ENCODE results near the gene IL6. TPM values are rescaled to one million over a fixed set of nuclear protein-coding genes. Genes with fewer than 3 reads are reported as not detected.

The IL6 gene
- total and polyA plus RNA-seq, 8 donors, result 0.22 to 3.1 (median 0.54) TPM

- 73 to 84% methylated on average over 3 of the region's 3 CpGs for WGBS, 2 donors
- no peak for TF ChIP-seq CTCF (IDR thresholded peaks at IDR 0.05)
- ATAC-seq, result no peak
- no peak for FAIRE-seq
- Histone ChIP-seq H3K4me1 (no peaks in the 10 kb centered on the region), H3K4me3 (no peak overlapping the region), H3K36me3 (no peaks in the 10 kb centered on the region), H3K27me3 (no peaks in the 10 kb centered on the region), H3K27ac (no peak overlapping the region), H3K9me3 (no peaks in the 10 kb centered on the region)
- no peak for DNase-seq
- intact Hi-C loops (cut with DNase I), result loop anchor here in 1 of 3 donors (10.0 kb wide), 1 partner anchor 334 kb away; no protein-coding TSS in a partner anchor
Measured at GRCh38 chr7:22720791-22721786, 5.9 kb upstream of the IL6 start.

GRCh38 chr7:22722536-22723180 is 4.3 kb upstream of the IL6 start:
- no peaks in the 10 kb centered on the region for H3K4me1 ChIP-seq
- FAIRE-seq (no peak), ATAC-seq (no peak)

GRCh38 chr7:22723181-22723601 is 3.8 kb upstream of the IL6 start:
- Histone ChIP-seq H3K4me1 (no peaks in the 10 kb centered on the region), H3K4me3 (no peak overlapping the region), H3K9me3 (no peaks in the 10 kb centered on the region), H3K27me3 (no peaks in the 10 kb centered on the region), H3K36me3 (no peaks in the 10 kb centered on the region), H3K27ac (peak overlapping the region in 2 of 4 donors; percentile 33 to 39)
- intact Hi-C loops (cut with DNase I), result loop anchor here in 1 of 3 donors (10.0 kb wide), 1 partner anchor 332 kb away; no protein-coding TSS in a partner anchor
- DNase-seq (peak in 5 of 6 donors; percentile 31 to 63 (median 39)), ATAC-seq (peak in 2 of 4 donors; percentile 21 to 42), FAIRE-seq (no peak)
- WGBS, 2 donors, result 17 to 21% methylated on average over 2 of the region's 2 CpGs
- TF ChIP-seq CTCF (IDR thresholded peaks at IDR 0.05), result no peak

More at GRCh38 chr7:22722536-22723180, 4.3 kb upstream of the IL6 start:
- Histone ChIP-seq H3K27me3 (no peaks in the 10 kb centered on the region), H3K9me3 (no peaks in the 10 kb centered on the region), H3K4me3 (no peak overlapping the region), H3K36me3 (no peaks in the 10 kb centered on the region), H3K27ac (peak overlapping the region in 2 of 4 donors; percentile 33 to 39)
- 79 to 83% methylated on average over 6 of the region's 6 CpGs for WGBS, 2 donors
- intact Hi-C loops (cut with DNase I), result loop anchor here in 1 of 3 donors (10.0 kb wide), 1 partner anchor 332 kb away; no protein-coding TSS in a partner anchor
- DNase-seq, result no peak
- TF ChIP-seq CTCF (IDR thresholded peaks at IDR 0.05), result no peak

- H3K4me1 ChIP-seq, result no peaks in the 10 kb centered on the region
- no peaks in the 10 kb centered on the region for H3K9me3 ChIP-seq
- no peak overlapping the region for H3K4me3 ChIP-seq
- no peaks in the 10 kb centered on the region for H3K27me3 ChIP-seq
- FAIRE-seq (no peak), DNase-seq (no peak), ATAC-seq (peak in 2 of 4 donors; percentile 18 to 32)
- no peaks in the 10 kb centered on the region for H3K36me3 ChIP-seq
- H3K27ac ChIP-seq, result peak overlapping the region in 2 of 4 donors; percentile 33 to 39
- no peak for TF ChIP-seq CTCF (IDR thresholded peaks at IDR 0.05)
- WGBS, 2 donors, result 52 to 61% methylated on average over 4 of the region's 4 CpGs
- intact Hi-C loops (cut with DNase I), result loop anchor here in 1 of 3 donors (10.0 kb wide), 1 partner anchor 331 kb away; no protein-coding TSS in a partner anchor
Measured at GRCh38 chr7:22723637-22724036, 3.4 kb upstream of the IL6 start.
